C4-2B (cell line): ENCODE data around the gene MAD2L1BP.

Experiments
- ZFX ChIP-seq: fragments of 450-650 bp; IDR thresholded peaks from 2 replicates; pipeline ENCODE4 v1.6.1; 2017
- TF ChIP-seq, protein P1 (sequence below): fragments of 450-650 bp; conservative IDR thresholded peaks from 2 replicates; pipeline ENCODE4 v1.5.1; 2017; ENCODE audit warnings: mild to moderate bottlenecking

DNA sequence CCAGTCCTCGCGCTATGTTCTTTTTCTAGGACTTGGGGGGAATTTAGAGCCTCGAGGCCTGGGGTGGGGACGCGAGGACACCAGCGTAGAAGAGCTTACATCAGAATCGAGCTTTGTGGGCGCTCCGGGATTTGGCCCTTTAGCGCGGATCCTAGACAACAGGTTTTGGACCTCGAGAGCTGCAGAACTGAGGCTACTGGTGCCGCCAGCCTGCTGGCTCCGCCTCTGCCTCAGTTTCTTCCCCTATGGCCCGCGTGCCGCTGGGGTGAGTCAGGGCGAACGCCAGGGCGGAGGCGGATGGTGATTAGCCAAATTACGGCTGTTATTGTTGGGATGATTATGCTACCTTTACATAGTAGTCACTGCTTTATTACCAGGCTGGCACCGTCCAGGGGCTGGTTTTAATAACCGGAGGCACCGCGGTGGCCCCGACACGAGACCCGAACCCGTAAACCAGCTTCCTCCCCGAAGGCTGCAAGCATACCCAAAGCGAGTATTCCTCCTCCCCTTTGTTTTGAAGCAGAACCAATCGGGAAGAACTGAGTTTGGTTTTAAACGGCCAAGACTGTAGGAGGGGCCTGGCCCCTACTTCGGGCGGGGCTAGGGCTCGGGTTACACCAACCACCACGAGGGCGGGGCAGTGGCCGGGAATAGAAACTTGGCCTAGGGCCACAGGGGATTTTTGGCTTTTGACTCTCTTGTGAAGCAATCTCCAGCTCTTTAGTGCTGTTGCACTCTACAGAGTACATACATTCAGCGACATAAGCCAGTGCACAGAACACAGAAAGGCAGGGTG is 5.9 kb upstream of the MAD2L1BP start:
- TF ChIP-seq, protein P1, sequence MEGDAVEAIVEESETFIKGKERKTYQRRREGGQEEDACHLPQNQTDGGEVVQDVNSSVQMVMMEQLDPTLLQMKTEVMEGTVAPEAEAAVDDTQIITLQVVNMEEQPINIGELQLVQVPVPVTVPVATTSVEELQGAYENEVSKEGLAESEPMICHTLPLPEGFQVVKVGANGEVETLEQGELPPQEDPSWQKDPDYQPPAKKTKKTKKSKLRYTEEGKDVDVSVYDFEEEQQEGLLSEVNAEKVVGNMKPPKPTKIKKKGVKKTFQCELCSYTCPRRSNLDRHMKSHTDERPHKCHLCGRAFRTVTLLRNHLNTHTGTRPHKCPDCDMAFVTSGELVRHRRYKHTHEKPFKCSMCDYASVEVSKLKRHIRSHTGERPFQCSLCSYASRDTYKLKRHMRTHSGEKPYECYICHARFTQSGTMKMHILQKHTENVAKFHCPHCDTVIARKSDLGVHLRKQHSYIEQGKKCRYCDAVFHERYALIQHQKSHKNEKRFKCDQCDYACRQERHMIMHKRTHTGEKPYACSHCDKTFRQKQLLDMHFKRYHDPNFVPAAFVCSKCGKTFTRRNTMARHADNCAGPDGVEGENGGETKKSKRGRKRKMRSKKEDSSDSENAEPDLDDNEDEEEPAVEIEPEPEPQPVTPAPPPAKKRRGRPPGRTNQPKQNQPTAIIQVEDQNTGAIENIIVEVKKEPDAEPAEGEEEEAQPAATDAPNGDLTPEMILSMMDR: no peak
- TF ChIP-seq ZFX: no peak
